Left lung (tissue), 10 donors: ENCODE measurements around the gene AOAH. TPM values are rescaled to one million over a fixed set of nuclear protein-coding genes. Genes with fewer than 3 reads are reported as not detected.

Experiments
- ATAC-seq: fragments of 200-7000 bp; cut with Tn5 transposase; one replicate; pipeline ENCODE4 v1.9.1; 2020; ENCODE audit warnings: moderate library complexity
- DNase-seq, 4 donors: peaks; one replicate each; pipeline ENCODE4 v3.0.0-alpha.2; 2013 to 2020
- H3K27ac ChIP-seq, 2 donors: fragments of 200-600 bp; sonication (generic) in 1 of 2; one replicate each; pipeline versions ENCODE4 v1.5.0 to v1.8.0; 2020 to 2021
- H3K27me3 ChIP-seq, 2 donors: fragments of 200-600 bp; sonication (generic) in 1 of 2; one replicate each; pipeline versions ENCODE4 v1.5.0 to v1.8.0; 2020 to 2021
- H3K36me3 ChIP-seq, 2 donors: fragments of 200-600 bp; sonication (generic) in 1 of 2; one replicate each; pipeline versions ENCODE4 v1.5.0 to v1.8.0; 2020 to 2021
- H3K4me1 ChIP-seq, 2 donors: fragments of 200-600 bp; one replicate each; pipeline ENCODE4 v1.8.0; 2021
- H3K4me3 ChIP-seq, 2 donors: fragments of 200-600 bp; sonication (generic) in 1 of 2; one replicate each; pipeline versions ENCODE4 v1.5.0 to v1.8.0; 2020 to 2021; ENCODE audit warnings: mild to moderate bottlenecking in 1 of 2
- H3K9me3 ChIP-seq, 2 donors: fragments of 200-600 bp; sonication (generic) in 1 of 2; one replicate each; pipeline versions ENCODE4 v1.5.0 to v1.8.0; 2020 to 2021
- intact Hi-C, 2 donors: fragments of 100-400 bp; cut with DNase I; formaldehyde crosslinking; loops; one replicate each; pipeline versions ENCODE4 v1.11.2 to v1.14.2; 2022
- polyA plus RNA-seq, 6 donors: library from polyadenylated mRNA; unstranded; fragments of 120-200 nt; gene quantifications; one replicate each; pipeline ENCODE4 v1.2.1, GENCODE V29; 2013; ENCODE audit not compliant: insufficient read length in 6 of 6
- total RNA-seq, 2 donors: library from RNA; stranded (reverse); fragmentation: NEBNext Ultra II Directional; extraction: Animal tissue kit (Norgen Biotek cat#: 25700); gene quantifications; one replicate each; pipeline ENCODE4 v1.2.1, GENCODE V29; 2021
- TF ChIP-seq, protein P1 (sequence below), 2 donors: fragments of 200-600 bp; sonication (generic) in 1 of 2; IDR thresholded peaks; one replicate each; pipeline versions ENCODE4 v1.5.0 to v1.8.0; 2021; ENCODE audit warnings: antibody characterized with exemption in 2 of 2
- donor health status: DM: no; HTN: yes; CAD: no.
- donor health status: DM: no; HTN: no; CAD: no.

The AOAH gene
- total and polyA plus RNA-seq, 8 donors, result 3.9 to 28.2 (median 6.9) TPM

DNA sequence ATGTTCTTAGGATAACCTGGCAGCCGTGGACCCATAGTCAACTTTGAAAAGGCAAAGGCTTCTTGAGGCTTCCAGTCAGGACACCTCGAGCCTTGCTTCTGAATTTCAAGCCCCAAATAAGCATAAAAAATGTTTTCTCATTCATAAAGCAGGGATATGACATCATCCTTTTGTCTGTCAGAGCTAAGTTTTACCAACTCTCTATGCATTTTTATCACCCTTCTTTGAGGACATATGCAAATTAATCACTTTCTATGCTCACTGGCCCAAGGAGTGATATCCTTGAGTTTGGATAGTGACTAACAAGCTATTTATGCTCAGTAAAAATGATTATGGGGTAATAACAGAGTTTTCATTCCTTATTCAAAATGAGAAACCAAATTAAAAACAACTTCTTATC is 175.3 kb downstream of the AOAH start:
- no peaks in the 10 kb centered on the region for H3K27me3 ChIP-seq
- ATAC-seq, result no peak
- no peak overlapping the region for H3K27ac ChIP-seq
- H3K9me3 ChIP-seq, result no peaks in the 10 kb centered on the region
- H3K36me3 ChIP-seq, result no peaks in the 10 kb centered on the region
- no peak overlapping the region for H3K4me3 ChIP-seq
- TF ChIP-seq, protein P1, sequence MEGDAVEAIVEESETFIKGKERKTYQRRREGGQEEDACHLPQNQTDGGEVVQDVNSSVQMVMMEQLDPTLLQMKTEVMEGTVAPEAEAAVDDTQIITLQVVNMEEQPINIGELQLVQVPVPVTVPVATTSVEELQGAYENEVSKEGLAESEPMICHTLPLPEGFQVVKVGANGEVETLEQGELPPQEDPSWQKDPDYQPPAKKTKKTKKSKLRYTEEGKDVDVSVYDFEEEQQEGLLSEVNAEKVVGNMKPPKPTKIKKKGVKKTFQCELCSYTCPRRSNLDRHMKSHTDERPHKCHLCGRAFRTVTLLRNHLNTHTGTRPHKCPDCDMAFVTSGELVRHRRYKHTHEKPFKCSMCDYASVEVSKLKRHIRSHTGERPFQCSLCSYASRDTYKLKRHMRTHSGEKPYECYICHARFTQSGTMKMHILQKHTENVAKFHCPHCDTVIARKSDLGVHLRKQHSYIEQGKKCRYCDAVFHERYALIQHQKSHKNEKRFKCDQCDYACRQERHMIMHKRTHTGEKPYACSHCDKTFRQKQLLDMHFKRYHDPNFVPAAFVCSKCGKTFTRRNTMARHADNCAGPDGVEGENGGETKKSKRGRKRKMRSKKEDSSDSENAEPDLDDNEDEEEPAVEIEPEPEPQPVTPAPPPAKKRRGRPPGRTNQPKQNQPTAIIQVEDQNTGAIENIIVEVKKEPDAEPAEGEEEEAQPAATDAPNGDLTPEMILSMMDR (IDR thresholded peaks at IDR 0.05), result no peak
- H3K4me1 ChIP-seq, result no peaks in the 10 kb centered on the region
- no peak for DNase-seq
- intact Hi-C loops, result no loop called here

DNA sequence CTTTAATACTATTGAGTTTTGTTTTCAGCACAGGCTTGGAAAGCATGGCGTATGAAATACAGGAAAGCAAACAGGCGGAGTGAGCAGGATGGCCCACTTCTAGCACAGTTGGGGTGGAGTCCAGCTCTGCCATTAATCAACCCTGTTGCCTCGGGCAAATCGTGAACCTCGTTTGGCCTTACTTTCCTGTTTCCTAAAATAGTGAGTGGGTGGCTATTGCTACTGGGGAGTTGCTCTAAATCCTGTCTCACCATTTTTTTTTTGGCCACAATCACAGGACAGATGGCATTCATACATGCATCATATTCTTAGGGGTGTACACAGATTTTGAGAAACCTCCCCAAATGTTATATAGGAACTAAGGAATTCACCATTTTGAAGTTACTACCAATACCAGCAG is 176.9 kb downstream of the AOAH start:
- Histone ChIP-seq H3K4me1 (no peaks in the 10 kb centered on the region), H3K4me3 (no peak overlapping the region), H3K36me3 (no peaks in the 10 kb centered on the region), H3K9me3 (no peaks in the 10 kb centered on the region), H3K27ac (no peak overlapping the region), H3K27me3 (no peaks in the 10 kb centered on the region)
- intact Hi-C loops, result no loop called here
- DNase-seq (no peak), ATAC-seq (no peak)
- TF ChIP-seq, protein P1 (IDR thresholded peaks at IDR 0.05), result no peak

DNA sequence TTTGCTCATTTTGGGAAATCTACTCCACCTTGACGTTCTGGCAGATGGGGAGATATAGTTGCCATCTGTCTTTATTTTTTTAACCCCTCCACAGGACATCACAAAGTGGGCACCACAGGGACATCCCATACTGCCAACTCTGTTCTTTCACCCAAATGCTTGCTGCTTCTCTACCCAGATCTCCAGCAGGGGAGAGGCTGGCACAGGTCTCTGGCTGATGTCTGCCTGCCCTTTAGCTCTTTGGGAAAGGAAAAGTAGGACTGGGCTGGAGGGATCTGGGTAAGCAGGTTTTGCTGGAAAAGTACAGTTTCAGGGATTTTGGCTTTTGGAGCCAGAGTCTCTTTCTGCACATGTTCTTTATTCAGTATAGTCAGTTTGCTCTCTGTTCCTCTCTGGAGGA is 178.0 kb downstream of the AOAH start:
- DNase-seq, result no peak
- no peak for ATAC-seq
- Histone ChIP-seq H3K36me3 (no peaks in the 10 kb centered on the region), H3K4me1 (no peaks in the 10 kb centered on the region), H3K27ac (no peak overlapping the region), H3K27me3 (no peaks in the 10 kb centered on the region), H3K4me3 (no peak overlapping the region), H3K9me3 (no peaks in the 10 kb centered on the region)
- TF ChIP-seq, protein P1 (IDR thresholded peaks at IDR 0.05), result no peak
- intact Hi-C loops, result no loop called here

DNA sequence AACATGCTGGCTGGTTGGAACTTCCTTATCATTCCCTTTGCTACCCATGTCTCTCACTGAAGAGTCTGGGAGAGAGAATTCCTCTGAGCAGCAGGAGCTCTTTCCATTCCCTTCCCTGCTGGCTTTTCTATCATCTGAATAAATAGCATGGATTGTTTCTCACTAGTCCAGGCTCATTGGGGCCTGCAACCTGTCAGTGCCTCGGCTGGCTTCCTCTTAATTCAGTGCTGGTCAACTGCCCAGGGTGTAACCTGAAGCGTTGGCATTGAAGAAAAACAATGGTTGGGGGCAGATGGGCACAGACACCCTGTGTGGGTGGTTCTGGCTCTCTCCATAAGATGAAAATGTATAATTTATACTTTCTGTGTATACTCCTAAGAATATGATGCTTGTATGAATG is 179.0 kb downstream of the AOAH start:
- peaks cover 0 to 9% of the 10 kb centered on the region in 2 donors for H3K36me3 ChIP-seq
- H3K9me3 ChIP-seq, result no peaks in the 10 kb centered on the region
- TF ChIP-seq, protein P1 (IDR thresholded peaks at IDR 0.05), result no peak
- H3K4me3 ChIP-seq, result no peak overlapping the region
- no peak overlapping the region for H3K27ac ChIP-seq
- DNase-seq (no peak), ATAC-seq (no peak)
- H3K27me3 ChIP-seq, result no peaks in the 10 kb centered on the region
- intact Hi-C loops, result no loop called here
- no peaks in the 10 kb centered on the region for H3K4me1 ChIP-seq

DNA sequence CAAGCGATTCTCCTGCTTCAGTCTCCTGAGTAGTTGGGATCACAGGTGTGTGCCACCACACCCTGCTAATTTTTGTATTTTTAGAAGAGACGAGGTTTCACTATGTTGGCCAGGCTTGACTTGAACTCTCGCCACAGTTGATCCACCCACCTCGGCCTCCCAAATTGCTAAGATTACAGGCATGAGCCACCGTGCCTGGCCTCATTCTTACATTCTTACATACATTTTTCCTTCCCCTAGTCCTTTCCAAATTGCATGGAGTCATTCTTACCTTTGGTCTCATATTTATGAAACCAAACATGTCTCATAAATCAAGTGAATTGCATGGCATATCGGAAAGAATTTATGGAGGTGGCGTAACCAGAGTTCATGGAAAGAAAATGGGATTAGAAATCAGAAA is 186.2 kb downstream of the AOAH start:
- Histone ChIP-seq H3K36me3 (peaks cover 0 to 35% of the 10 kb centered on the region in 2 donors), H3K27me3 (no peaks in the 10 kb centered on the region), H3K9me3 (no peaks in the 10 kb centered on the region), H3K4me3 (no peak overlapping the region), H3K27ac (no peak overlapping the region), H3K4me1 (no peaks in the 10 kb centered on the region)
- intact Hi-C loops, result no loop called here
- ATAC-seq (no peak), DNase-seq (no peak)
- TF ChIP-seq, protein P1 (IDR thresholded peaks at IDR 0.05), result no peak
